GM13977 (cell line): ENCODE results near the gene ELAPOR1.

Experiments
- DNase-seq: peaks from one replicate; pipeline ENCODE4 v3.0.0; 2012; ENCODE audit warnings: low spot score
- in situ Hi-C: fragments of 300-500 bp; cut with MboI; formaldehyde crosslinking; loops from one replicate; pipeline ENCODE4 v1.12.0; 2022; ENCODE audit warnings: low sequenced_read_pairs, low pct_unique_long_range_greater_than_20kb, mixed read lengths, inconsistent platforms; ENCODE audit not compliant: unreplicated experiment
- TF ChIP-seq, protein P1 (sequence below): IDR thresholded peaks from 2 replicates; pipeline ENCODE4 v1.5.1; 2012; ENCODE audit warnings: mild to moderate bottlenecking, control low read depth; ENCODE audit not compliant: insufficient read depth; ENCODE audit errors: extremely low read depth, missing control alignments

The ELAPOR1 gene

GRCh38 chr1:109159326-109159725 is 45.4 kb downstream of the ELAPOR1 start:
- in situ Hi-C loops, result no loop called here
- DNase-seq, result no peak
- TF ChIP-seq, protein P1, sequence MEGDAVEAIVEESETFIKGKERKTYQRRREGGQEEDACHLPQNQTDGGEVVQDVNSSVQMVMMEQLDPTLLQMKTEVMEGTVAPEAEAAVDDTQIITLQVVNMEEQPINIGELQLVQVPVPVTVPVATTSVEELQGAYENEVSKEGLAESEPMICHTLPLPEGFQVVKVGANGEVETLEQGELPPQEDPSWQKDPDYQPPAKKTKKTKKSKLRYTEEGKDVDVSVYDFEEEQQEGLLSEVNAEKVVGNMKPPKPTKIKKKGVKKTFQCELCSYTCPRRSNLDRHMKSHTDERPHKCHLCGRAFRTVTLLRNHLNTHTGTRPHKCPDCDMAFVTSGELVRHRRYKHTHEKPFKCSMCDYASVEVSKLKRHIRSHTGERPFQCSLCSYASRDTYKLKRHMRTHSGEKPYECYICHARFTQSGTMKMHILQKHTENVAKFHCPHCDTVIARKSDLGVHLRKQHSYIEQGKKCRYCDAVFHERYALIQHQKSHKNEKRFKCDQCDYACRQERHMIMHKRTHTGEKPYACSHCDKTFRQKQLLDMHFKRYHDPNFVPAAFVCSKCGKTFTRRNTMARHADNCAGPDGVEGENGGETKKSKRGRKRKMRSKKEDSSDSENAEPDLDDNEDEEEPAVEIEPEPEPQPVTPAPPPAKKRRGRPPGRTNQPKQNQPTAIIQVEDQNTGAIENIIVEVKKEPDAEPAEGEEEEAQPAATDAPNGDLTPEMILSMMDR, result no peak

GRCh38 chr1:109160071-109160840 is 46.3 kb downstream of the ELAPOR1 start:
- in situ Hi-C loops, result no loop called here
- TF ChIP-seq, protein P1, result no peak
- DNase-seq, result no peak

GRCh38 chr1:109161858-109162606 is 48.1 kb downstream of the ELAPOR1 start:
- in situ Hi-C loops, result no loop called here
- DNase-seq, result peak; percentile 45

GRCh38 chr1:109162626-109163025 is 48.7 kb downstream of the ELAPOR1 start:
- TF ChIP-seq, protein P1, result no peak
- in situ Hi-C loops, result no loop called here
- DNase-seq, result no peak

More at GRCh38 chr1:109161858-109162606, 48.1 kb downstream of the ELAPOR1 start:
- TF ChIP-seq, protein P1, result no peak

DNA sequence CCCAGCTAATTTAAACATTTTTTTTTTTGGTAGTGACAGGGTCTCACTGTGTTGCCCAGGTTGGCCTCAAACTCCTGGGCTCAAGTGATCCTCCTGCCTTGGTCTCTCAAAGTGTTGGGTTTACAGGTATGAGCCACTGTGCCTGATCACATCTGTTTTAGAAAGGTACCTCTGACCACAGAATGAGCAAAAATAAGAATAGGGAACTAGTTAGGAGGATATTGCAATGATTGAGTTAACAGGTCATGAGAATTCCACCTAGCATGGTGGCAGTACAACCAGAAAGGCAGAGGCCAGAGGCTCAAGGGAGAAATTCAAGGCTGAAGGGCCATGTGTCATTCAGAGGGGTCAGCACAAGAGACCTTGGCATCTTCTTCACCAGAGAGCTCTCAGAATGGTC is 49.6 kb downstream of the ELAPOR1 start:
- DNase-seq, result no peak
- in situ Hi-C loops, result no loop called here
- TF ChIP-seq, protein P1, result no peak
